Hepatocyte (in vitro differentiated cells): ENCODE measurements around the gene SYNRG.

ENCODE experiments used
- EZH2phosphoT487 ChIP-seq: fragments of 200-600 bp; sonication (generic); IDR thresholded peaks from one replicate; pipeline ENCODE4 v1.6.1; 2018; ENCODE audit warnings: antibody characterized with exemption, mild to moderate bottlenecking, low read depth, moderate library complexity; ENCODE audit not compliant: unreplicated experiment, severe bottlenecking
- TF ChIP-seq, protein P1 (sequence below): fragments of 200-600 bp; sonication (generic); IDR thresholded peaks from 2 replicates; pipeline ENCODE4 v1.5.1; 2016; ENCODE audit warnings: antibody characterized with exemption, mild to moderate bottlenecking; ENCODE audit not compliant: poor library complexity

GRCh38 chr17:37643118-37643766, 34.0 kb upstream of the SYNRG start, which contains the start of gene DDX52:
- TF ChIP-seq, protein P1, sequence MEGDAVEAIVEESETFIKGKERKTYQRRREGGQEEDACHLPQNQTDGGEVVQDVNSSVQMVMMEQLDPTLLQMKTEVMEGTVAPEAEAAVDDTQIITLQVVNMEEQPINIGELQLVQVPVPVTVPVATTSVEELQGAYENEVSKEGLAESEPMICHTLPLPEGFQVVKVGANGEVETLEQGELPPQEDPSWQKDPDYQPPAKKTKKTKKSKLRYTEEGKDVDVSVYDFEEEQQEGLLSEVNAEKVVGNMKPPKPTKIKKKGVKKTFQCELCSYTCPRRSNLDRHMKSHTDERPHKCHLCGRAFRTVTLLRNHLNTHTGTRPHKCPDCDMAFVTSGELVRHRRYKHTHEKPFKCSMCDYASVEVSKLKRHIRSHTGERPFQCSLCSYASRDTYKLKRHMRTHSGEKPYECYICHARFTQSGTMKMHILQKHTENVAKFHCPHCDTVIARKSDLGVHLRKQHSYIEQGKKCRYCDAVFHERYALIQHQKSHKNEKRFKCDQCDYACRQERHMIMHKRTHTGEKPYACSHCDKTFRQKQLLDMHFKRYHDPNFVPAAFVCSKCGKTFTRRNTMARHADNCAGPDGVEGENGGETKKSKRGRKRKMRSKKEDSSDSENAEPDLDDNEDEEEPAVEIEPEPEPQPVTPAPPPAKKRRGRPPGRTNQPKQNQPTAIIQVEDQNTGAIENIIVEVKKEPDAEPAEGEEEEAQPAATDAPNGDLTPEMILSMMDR: no peak
- no peak for TF ChIP-seq EZH2phosphoT487
